GM18519 (cell line): Measurements from ENCODE around the gene GOLGA2.

Experiments
- ATAC-seq: cut with Tn5 transposase; IDR thresholded peaks from one replicate; pipeline ENCODE4 v1.9.1; 2021; ENCODE audit warnings: mild to moderate bottlenecking, moderate library complexity; ENCODE audit not compliant: unreplicated experiment, low FRiP score

GOLGA2 gene

GRCh38 chr9:128275198-128276007, at the start of gene GOLGA2:
Gene GOLGA2, minus strand, starts transcription at chr9:128276007. Its CDS starts 31 bp downstream, at chr9:128275976.
- ATAC-seq, result peak; percentile 11

- no peak for ATAC-seq
Observed at GRCh38 chr9:128324401-128324800, 48.6 kb upstream of the GOLGA2 start.

- ATAC-seq, result no peak
Observed at GRCh38 chr9:128323791-128324190, 48.0 kb upstream of the GOLGA2 start.

- no peak for ATAC-seq
Observed at GRCh38 chr9:128323212-128323730, 47.5 kb upstream of the GOLGA2 start.

GRCh38 chr9:128322404-128323211, 46.8 kb upstream of the GOLGA2 start, which contains the start of the genes COQ4 and TRUB2:
Gene COQ4, plus strand, starts transcription at chr9:128322839. Its CDS starts 20 bp downstream, at chr9:128322859.
Gene TRUB2, minus strand, starts transcription at chr9:128322447. Its CDS starts 39 bp downstream, at chr9:128322408.
- ATAC-seq, result peak; percentile 53

GRCh38 chr9:128321879-128322403, 46.1 kb upstream of the GOLGA2 start:
- peak; percentile 16 for ATAC-seq

- no peak for ATAC-seq
Observed at GRCh38 chr9:128321343-128321742, 45.5 kb upstream of the GOLGA2 start.

GRCh38 chr9:128317629-128318028, 41.8 kb upstream of the GOLGA2 start:
- ATAC-seq, result no peak

- no peak for ATAC-seq
Observed at GRCh38 chr9:128316421-128316820, 40.6 kb upstream of the GOLGA2 start.

GRCh38 chr9:128314697-128315096, 38.9 kb upstream of the GOLGA2 start:
- no peak for ATAC-seq

GRCh38 chr9:128310461-128310860, 34.7 kb upstream of the GOLGA2 start:
- ATAC-seq, result no peak

GRCh38 chr9:128309551-128309950, 33.7 kb upstream of the GOLGA2 start:
- no peak for ATAC-seq

- ATAC-seq, result no peak
Observed at GRCh38 chr9:128304971-128305288, 29.1 kb upstream of the GOLGA2 start.

- ATAC-seq, result no peak
Observed at GRCh38 chr9:128304136-128304970, 28.5 kb upstream of the GOLGA2 start.

GRCh38 chr9:128298535-128299482, 23.0 kb upstream of the GOLGA2 start:
- no peak for ATAC-seq

- no peak for ATAC-seq
Observed at GRCh38 chr9:128297221-128297773, 21.5 kb upstream of the GOLGA2 start.

GRCh38 chr9:128296340-128297220, 20.8 kb upstream of the GOLGA2 start:
- no peak for ATAC-seq

GRCh38 chr9:128294142-128294541, 18.3 kb upstream of the GOLGA2 start:
- no peak for ATAC-seq
